Right cardiac atrium (tissue), 5 donors: ENCODE data around the gene LIG4. TPM values are rescaled to one million over a fixed set of nuclear protein-coding genes. Genes with fewer than 3 reads are reported as not detected.
A peak's percentile ranks its signal among the peaks of the same experiment; 100 is the strongest.

Source experiments
- ATAC-seq, 2 donors: fragments of 200-7000 bp; cut with Tn5 transposase; one replicate each; pipeline versions ENCODE4 v1.8.0 to v1.9.1; 2020; ENCODE audit warnings: moderate library complexity in 2 of 2, mild to moderate bottlenecking in 1 of 2
- DNase-seq, 3 donors: peaks; one replicate each; pipeline ENCODE4 v3.0.0-alpha.2; 2020
- H3K27ac ChIP-seq: one replicate; pipeline ENCODE4 v1.5.1; 2013; ENCODE audit warnings: mild to moderate bottlenecking, low read length, control low read depth, moderate library complexity
- H3K27me3 ChIP-seq: one replicate; pipeline ENCODE4 v1.6.1; 2013; ENCODE audit not compliant: control insufficient read depth, insufficient read depth
- H3K4me1 ChIP-seq: one replicate; pipeline ENCODE4 v1.6.1; 2013; ENCODE audit warnings: low read length; ENCODE audit not compliant: control insufficient read depth, insufficient read depth
- H3K4me3 ChIP-seq: one replicate; pipeline ENCODE4 v1.5.1; 2013; ENCODE audit warnings: low read length, control low read depth
- H3K9me3 ChIP-seq: one replicate; pipeline ENCODE4 v1.6.1; 2013; ENCODE audit warnings: low read length; ENCODE audit not compliant: control insufficient read depth
- WGBS: extraction: QIAGEN DNeasy Blood & Tissue Kit; methylation state at CpG from one replicate; pipeline ENCODE4 v1.1.7; 2013; 5-methylcytosine and 5-hydroxymethylcytosine counted together
- intact Hi-C, 4 donors: fragments of 100-400 bp; cut with DNase I; formaldehyde crosslinking; loops; one replicate each; pipeline versions ENCODE4 v1.11.0 to v1.14.0; 2022 to 2023
- long read RNA-seq, 4 donors: library from polyadenylated mRNA; unstranded; transcript quantifications; one replicate each; pipeline ENCODE4 v2.0.0, GENCODE V29; 2020 to 2021
- polyA plus RNA-seq: library from polyadenylated mRNA; stranded (reverse); fragments of 200-250 nt; gene quantifications from one replicate; pipeline ENCODE4 v1.2.3, GENCODE V29; 2013
- total RNA-seq, 4 donors: library from RNA; stranded (reverse); fragmentation: NEBNext Ultra II Directional; extraction: Animal tissue kit (Norgen Biotek cat#: 25700); gene quantifications; one replicate each; pipeline ENCODE4 v1.2.1, GENCODE V29; 2021
- donor health status: healthy with polysubstance abuse.
- donor health status: DM: no; HTN: yes; CAD: no.
- donor health status: DM: no; HTN: no; CAD: no.
- donor health status: DM: no; HTN: yes; CAD: no; lungs with severe emphysema.
- donor health status: DM: yes; HTN: yes; CAD: no.

LIG4 gene
- total RNA-seq (10 to 100 TPM in 1 of 4 donors, 1 to 10 TPM in 3; 8.8 to 13.3 (median 9.7) TPM), polyA plus RNA-seq (6.4 TPM)
- long read RNA-seq, donor 1, full-length matches to known transcripts: 10 of 27 reads
- long read RNA-seq, donor 1, partial matches to known transcripts: 0 of 27 reads
- long read RNA-seq, donor 1, other reads (novel, unspliced or antisense): 17 of 27 reads
- long read RNA-seq, donor 2, partial matches to known transcripts: 0 of 3 reads
- long read RNA-seq, donor 2, other reads (novel, unspliced or antisense): 3 of 3 reads
- long read RNA-seq, donor 3, full-length matches to known transcripts: 31 of 54 reads
- long read RNA-seq, donor 3, partial matches to known transcripts: 0 of 54 reads
- long read RNA-seq, donor 3, other reads (novel, unspliced or antisense): 23 of 54 reads
- long read RNA-seq, donor 4, full-length matches to known transcripts: 3 of 5 reads
- long read RNA-seq, donor 4, partial matches to known transcripts: 0 of 5 reads
- long read RNA-seq, donor 4, other reads (novel, unspliced or antisense): 2 of 5 reads

DNA sequence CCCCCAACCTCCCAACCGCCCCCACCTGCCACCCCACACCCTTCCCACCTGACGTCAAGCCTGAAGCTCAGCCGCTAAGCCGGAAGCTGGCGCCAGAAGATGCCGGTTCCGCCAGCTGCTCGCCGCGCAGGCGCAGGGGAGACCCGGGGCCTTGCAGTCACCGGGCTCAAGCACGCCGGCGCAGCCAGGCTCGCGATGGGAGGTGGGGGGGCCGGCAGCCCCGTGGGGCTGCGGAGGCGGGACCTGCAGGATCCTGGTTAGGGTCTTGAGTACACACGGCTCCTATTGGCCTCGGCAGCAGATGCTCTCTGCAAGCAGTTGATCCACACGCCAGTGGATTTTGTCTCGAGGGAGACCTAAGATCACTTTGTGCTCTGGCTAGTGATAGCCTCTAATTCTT is at the start of gene LIG4:
LIG4 (minus strand) TSS at position 101 of the 400 bp plus-strand sequence. CDS start 4,268 bp downstream, outside the sequence.
- H3K4me3 ChIP-seq: peak within 1 kb of the TSS; percentile 65
- no peaks in the 10 kb centered on the region for H3K9me3 ChIP-seq
- peak within 1 kb of the TSS; percentile 84 for H3K27ac ChIP-seq
- peak; percentile 94 to 97 (median 97) for DNase-seq
- H3K27me3 ChIP-seq: no peaks in the 10 kb centered on the region
- peaks cover 4% of the 10 kb centered on the region for H3K4me1 ChIP-seq
- WGBS: under 1% methylated on average over 25 of the region's 26 CpGs
- ATAC-seq: peak; percentile 88 to 91
- intact Hi-C loops: no loop called here

- DNase-seq (no peak), ATAC-seq (no peak)
- intact Hi-C loops: no loop called here
- no peak overlapping the region for H3K4me3 ChIP-seq
- no peaks in the 10 kb centered on the region for H3K27me3 ChIP-seq
- H3K4me1 ChIP-seq: no peaks in the 10 kb centered on the region
- WGBS: 89% methylated on average over 9 of the region's 9 CpGs
- H3K9me3 ChIP-seq: no peaks in the 10 kb centered on the region
- H3K27ac ChIP-seq: no peak overlapping the region
These were observed 48.5 kb upstream of the LIG4 start for GRCh38 chr13:108263621-108264355.

- DNase-seq: no peak
- Histone ChIP-seq H3K27ac (no peak overlapping the region), H3K4me1 (no peaks in the 10 kb centered on the region), H3K9me3 (no peaks in the 10 kb centered on the region), H3K4me3 (no peak overlapping the region), H3K27me3 (no peaks in the 10 kb centered on the region)
- 60% methylated on average over 2 of the region's 2 CpGs for WGBS
- intact Hi-C loops: no loop called here
- ATAC-seq: no peak
These were observed 41.9 kb upstream of the LIG4 start for GRCh38 chr13:108257248-108257647.

DNA sequence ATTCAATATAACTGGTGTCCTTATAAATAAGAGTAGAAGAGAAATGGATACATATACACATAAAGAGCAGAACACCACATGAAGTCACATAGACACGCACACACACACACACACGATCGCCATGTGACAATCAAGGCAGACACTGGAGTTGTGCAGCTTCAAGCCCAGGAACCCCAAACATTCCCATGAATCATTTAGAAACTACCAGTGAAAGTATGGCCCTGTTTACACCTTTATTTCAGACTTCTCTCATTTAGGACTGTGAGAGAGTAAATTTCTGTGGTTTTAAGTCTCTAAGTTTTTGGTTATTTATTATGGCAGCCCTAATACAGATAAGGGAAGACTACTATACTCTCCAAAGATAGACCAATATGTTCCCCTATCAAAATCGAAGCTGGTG is 33.8 kb upstream of the LIG4 start:
- intact Hi-C loops: no loop called here
- H3K4me1 ChIP-seq: no peaks in the 10 kb centered on the region
- 70% methylated on average over 4 of the region's 4 CpGs for WGBS
- no peaks in the 10 kb centered on the region for H3K9me3 ChIP-seq
- no peak overlapping the region for H3K4me3 ChIP-seq
- DNase-seq: no peak
- no peaks in the 10 kb centered on the region for H3K27me3 ChIP-seq
- no peak overlapping the region for H3K27ac ChIP-seq
- no peak for ATAC-seq

- H3K9me3 ChIP-seq: no peaks in the 10 kb centered on the region
- intact Hi-C loops: no loop called here
- H3K27ac ChIP-seq: no peak overlapping the region
- H3K27me3 ChIP-seq: no peaks in the 10 kb centered on the region
- ATAC-seq: no peak
- H3K4me3 ChIP-seq: no peak overlapping the region
- DNase-seq: no peak
- H3K4me1 ChIP-seq: peaks cover 4% of the 10 kb centered on the region
These were observed 15.0 kb upstream of the LIG4 start for GRCh38 chr13:108230377-108230776.

GRCh38 chr13:108227651-108228272 is 12.4 kb upstream of the LIG4 start:
- intact Hi-C loops: no loop called here
- H3K4me3 ChIP-seq: no peak overlapping the region
- no peak for DNase-seq
- H3K4me1 ChIP-seq: peaks cover 9% of the 10 kb centered on the region
- WGBS: 87% methylated on average over 1 of the region's 1 CpG
- H3K27me3 ChIP-seq: no peaks in the 10 kb centered on the region
- H3K27ac ChIP-seq: no peak overlapping the region
- no peak for ATAC-seq
- no peaks in the 10 kb centered on the region for H3K9me3 ChIP-seq

DNA sequence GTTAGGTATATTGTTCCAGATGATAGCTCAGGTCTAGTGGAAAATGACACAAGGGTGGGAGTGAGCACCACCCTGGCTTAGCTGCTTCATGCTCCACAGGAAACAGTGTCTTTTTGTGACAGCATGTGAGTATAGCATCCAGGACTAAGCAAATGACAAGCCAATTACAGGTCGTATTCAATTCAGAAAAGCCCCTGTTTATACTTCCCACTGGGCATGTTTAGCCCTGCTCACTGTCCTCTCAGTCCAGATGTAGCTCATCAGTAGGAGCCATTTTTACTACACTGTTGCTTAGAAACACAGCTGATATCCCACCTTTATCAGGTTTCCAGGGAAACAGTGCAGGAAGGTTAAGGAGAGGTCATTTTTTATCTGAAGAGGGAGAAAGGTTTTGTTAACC is 10.8 kb upstream of the LIG4 start:
- Histone ChIP-seq H3K4me3 (no peak overlapping the region), H3K9me3 (no peaks in the 10 kb centered on the region), H3K4me1 (peaks cover 9% of the 10 kb centered on the region), H3K27ac (no peak overlapping the region), H3K27me3 (no peaks in the 10 kb centered on the region)
- ATAC-seq (peak; percentile 31 to 44), DNase-seq (no peak)
- intact Hi-C loops: no loop called here
- WGBS: 3% methylated on average over 1 of the region's 1 CpG

DNA sequence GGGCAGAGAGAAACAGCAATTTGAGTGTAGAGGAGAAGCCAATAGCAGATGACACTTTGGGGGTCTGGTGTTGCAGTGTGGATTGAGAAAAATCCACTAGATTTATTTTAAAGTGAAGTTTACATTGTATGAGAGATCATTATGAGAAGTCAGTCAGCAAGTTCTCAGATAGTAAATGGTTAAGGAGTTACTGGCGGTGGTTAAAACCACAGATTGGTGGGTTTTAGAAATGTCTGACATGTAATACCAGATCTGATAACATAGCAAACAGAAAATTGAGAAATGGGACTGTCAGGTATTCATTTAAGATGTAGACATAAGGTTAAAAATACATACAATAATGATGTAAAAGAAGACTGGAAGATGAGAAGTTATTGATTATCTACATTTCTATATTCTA is 10.1 kb upstream of the LIG4 start:
- Histone ChIP-seq H3K4me1 (peaks cover 9% of the 10 kb centered on the region), H3K27ac (no peak overlapping the region), H3K9me3 (no peaks in the 10 kb centered on the region), H3K4me3 (no peak overlapping the region), H3K27me3 (no peaks in the 10 kb centered on the region)
- intact Hi-C loops: no loop called here
- DNase-seq (no peak), ATAC-seq (no peak)
- 68% methylated on average over 1 of the region's 1 CpG for WGBS

GRCh38 chr13:108223687-108224503 is 8.6 kb upstream of the LIG4 start:
- no peak for ATAC-seq
- no peak overlapping the region for H3K27ac ChIP-seq

GRCh38 chr13:108220041-108220440 is 4.7 kb upstream of the LIG4 start:
- WGBS: 36% methylated on average over 1 of the region's 1 CpG
- no peak for DNase-seq
- intact Hi-C loops: no loop called here
- no peak for ATAC-seq
- H3K4me1 ChIP-seq: peaks cover 4% of the 10 kb centered on the region
- H3K4me3 ChIP-seq: peak overlapping the region; percentile 17
- no peak overlapping the region for H3K27ac ChIP-seq
- H3K27me3 ChIP-seq: no peaks in the 10 kb centered on the region
- H3K9me3 ChIP-seq: no peaks in the 10 kb centered on the region

More at GRCh38 chr13:108223687-108224503, 8.6 kb upstream of the LIG4 start:
- WGBS: 64% methylated on average over 7 of the region's 7 CpGs
- intact Hi-C loops: no loop called here
- no peaks in the 10 kb centered on the region for H3K27me3 ChIP-seq
- no peak overlapping the region for H3K4me3 ChIP-seq
- H3K9me3 ChIP-seq: no peaks in the 10 kb centered on the region
- H3K4me1 ChIP-seq: peaks cover 9% of the 10 kb centered on the region
- DNase-seq: no peak
